WTC11 (cell line): ENCODE data around the gene KLF11. TPM values are rescaled to one million over a fixed set of nuclear protein-coding genes. Genes with fewer than 3 reads are reported as not detected.

Experiments used
- ATAC-seq: fragments of 200-7000 bp; cut with Tn5 transposase; 2 replicates; pipeline ENCODE4 v1.10.0; 2021; ENCODE audit warnings: mild to moderate bottlenecking, moderate library complexity
- CTCF ChIA-PET: fragments of 300-600 bp; sonication (Branson Sonifier 250); formaldehyde crosslinking; loops from one replicate; lab custom pipeline; 2021; ENCODE audit warnings: antibody characterized with exemption; lab: Charles Lee
- POLR2A ChIA-PET: fragments of 350-600 bp; sonication (Branson Sonifier 250); formaldehyde crosslinking; loops from one replicate; lab custom pipeline; 2021; ENCODE audit warnings: antibody characterized with exemption; lab: Charles Lee
- DNase-seq: peaks from one replicate; pipeline ENCODE4 v3.0.0; 2021; ENCODE audit warnings: low spot score
- H3K27ac Mint-ChIP-seq: 2 replicates; pipeline ENCODE4 v1.8.0; 2021; ENCODE audit warnings: mixed read lengths
- H3K27me3 Mint-ChIP-seq: 2 replicates; pipeline ENCODE4 v1.8.0; 2021; ENCODE audit warnings: low read depth, mild to moderate bottlenecking, moderate library complexity, mixed read lengths
- H3K36me3 Mint-ChIP-seq: 2 replicates; pipeline ENCODE4 v1.8.0; 2021; ENCODE audit warnings: mixed read lengths
- H3K4me1 Mint-ChIP-seq: 2 replicates; pipeline ENCODE4 v1.8.0; 2022; ENCODE audit warnings: mixed read lengths
- H3K4me3 Mint-ChIP-seq: 2 replicates; pipeline ENCODE4 v1.8.0; 2021; ENCODE audit warnings: mild to moderate bottlenecking, moderate library complexity, mixed read lengths
- H3K9me3 Mint-ChIP-seq: 2 replicates; pipeline ENCODE4 v1.8.0; 2021; ENCODE audit warnings: mixed read lengths
- ATF1 ChIP-seq: sonication (generic); formaldehyde crosslinking; IDR thresholded peaks from 2 replicates; pipeline ENCODE4 v1.8.1; 2023; ENCODE audit warnings: mild to moderate bottlenecking, moderate library complexity, missing genetic modification reagents
- CREM ChIP-seq: sonication (generic); formaldehyde crosslinking; IDR thresholded peaks from 2 replicates; pipeline ENCODE4 v1.8.1; 2022; ENCODE audit warnings: mild to moderate bottlenecking, missing genetic modification reagents, moderate library complexity
- EMX1 ChIP-seq: fragments of 250-450 bp; sonication (Bioruptor Pico); IDR thresholded peaks from 2 replicates; pipeline ENCODE4 v1.8.0; 2021; ENCODE audit warnings: mild to moderate bottlenecking
- ESRRA ChIP-seq: sonication (generic); formaldehyde crosslinking; IDR thresholded peaks from 2 replicates; pipeline ENCODE4 v1.8.1; 2022; ENCODE audit warnings: mild to moderate bottlenecking, missing genetic modification reagents, borderline replicate concordance
- GABPB1 ChIP-seq: sonication (generic); formaldehyde crosslinking; IDR thresholded peaks from 2 replicates; pipeline ENCODE4 v1.8.1; 2023; ENCODE audit warnings: mild to moderate bottlenecking, missing genetic modification reagents
- GRHL2 ChIP-seq: fragments of 250-450 bp; sonication (Bioruptor Pico); IDR thresholded peaks from 2 replicates; pipeline ENCODE4 v1.8.0; 2022; ENCODE audit warnings: mild to moderate bottlenecking, moderate library complexity; ENCODE audit not compliant: insufficient replicate concordance, severe bottlenecking
- HMGA2 ChIP-seq: fragments of 250-450 bp; sonication (Bioruptor Pico); IDR thresholded peaks from 2 replicates; pipeline ENCODE4 v1.4.0; 2021; ENCODE audit warnings: mild to moderate bottlenecking, moderate library complexity
- JAZF1 ChIP-seq: fragments of 250-450 bp; sonication (Bioruptor Pico); IDR thresholded peaks from 2 replicates; pipeline ENCODE4 v1.9.0; 2021; ENCODE audit warnings: moderate library complexity, mild to moderate bottlenecking, inconsistent platforms
- MXD4 ChIP-seq: fragments of 250-450 bp; sonication (Bioruptor Pico); IDR thresholded peaks from 2 replicates; pipeline ENCODE4 v1.8.0; 2021; ENCODE audit warnings: mild to moderate bottlenecking, moderate library complexity, borderline replicate concordance
- MYBL2 ChIP-seq: sonication (generic); formaldehyde crosslinking; IDR thresholded peaks from 2 replicates; pipeline ENCODE4 v1.8.1; 2023; ENCODE audit warnings: mild to moderate bottlenecking, moderate library complexity, missing genetic modification reagents
- NFE2L1 ChIP-seq: sonication (generic); formaldehyde crosslinking; IDR thresholded peaks from 2 replicates; pipeline ENCODE4 v1.8.1; 2023; ENCODE audit warnings: missing genetic modification reagents
- NR3C1 ChIP-seq: sonication (generic); formaldehyde crosslinking; conservative IDR thresholded peaks from 2 replicates; pipeline ENCODE4 v1.8.1; 2023; ENCODE audit warnings: low read depth, mild to moderate bottlenecking, missing genetic modification reagents
- OVOL2 ChIP-seq: fragments of 250-450 bp; sonication (Bioruptor Pico); IDR thresholded peaks from 2 replicates; pipeline ENCODE4 v1.9.0; 2021; ENCODE audit warnings: mild to moderate bottlenecking, borderline replicate concordance
- RORB ChIP-seq: fragments of 250-450 bp; sonication (Bioruptor Pico); IDR thresholded peaks from 2 replicates; pipeline ENCODE4 v1.9.0; 2021; ENCODE audit warnings: mild to moderate bottlenecking
- SMAD3 ChIP-seq: sonication (generic); formaldehyde crosslinking; IDR thresholded peaks from 2 replicates; pipeline ENCODE4 v1.8.0; 2022; ENCODE audit warnings: missing genetic modification reagents, mild to moderate bottlenecking, borderline replicate concordance
- SP1 ChIP-seq: sonication (generic); formaldehyde crosslinking; conservative IDR thresholded peaks from 2 replicates; pipeline ENCODE4 v1.8.1; 2022; ENCODE audit warnings: missing genetic modification reagents
- TEAD1 ChIP-seq: sonication (generic); formaldehyde crosslinking; IDR thresholded peaks from 2 replicates; pipeline ENCODE4 v1.8.0; 2022; ENCODE audit warnings: mild to moderate bottlenecking, missing genetic modification reagents
- ZNF232 ChIP-seq: sonication (generic); formaldehyde crosslinking; IDR thresholded peaks from 2 replicates; pipeline ENCODE4 v1.8.0; 2022; ENCODE audit warnings: mild to moderate bottlenecking, missing genetic modification reagents
- ZNF423 ChIP-seq: fragments of 250-450 bp; sonication (Bioruptor Pico); IDR thresholded peaks from 2 replicates; pipeline ENCODE4 v2.1.2; 2022; ENCODE audit warnings: mild to moderate bottlenecking, moderate library complexity
- ZSCAN18 ChIP-seq: fragments of 250-450 bp; sonication (Bioruptor Pico); IDR thresholded peaks from 2 replicates; pipeline ENCODE4 v2.1.2; 2022; ENCODE audit warnings: mild to moderate bottlenecking, moderate library complexity
- total RNA-seq: library from RNA; stranded (reverse); gene quantifications from 3 replicates; pipeline ENCODE4 v1.2.3, GENCODE V29; 2021
- TF ChIP-seq, protein P1 (sequence below): fragments of 200-600 bp; IDR thresholded peaks from 2 replicates; pipeline ENCODE4 v1.8.0; 2022; ENCODE audit warnings: antibody characterized with exemption
- TF ChIP-seq, protein P2 (sequence below): fragments of 250-450 bp; sonication (Bioruptor Pico); IDR thresholded peaks from 2 replicates; pipeline ENCODE4 v1.9.0; 2021; ENCODE audit warnings: mild to moderate bottlenecking, borderline replicate concordance

KLF11 gene
- total RNA-seq, 1 experiment from 2014 or later, result 8.8 TPM

DNA sequence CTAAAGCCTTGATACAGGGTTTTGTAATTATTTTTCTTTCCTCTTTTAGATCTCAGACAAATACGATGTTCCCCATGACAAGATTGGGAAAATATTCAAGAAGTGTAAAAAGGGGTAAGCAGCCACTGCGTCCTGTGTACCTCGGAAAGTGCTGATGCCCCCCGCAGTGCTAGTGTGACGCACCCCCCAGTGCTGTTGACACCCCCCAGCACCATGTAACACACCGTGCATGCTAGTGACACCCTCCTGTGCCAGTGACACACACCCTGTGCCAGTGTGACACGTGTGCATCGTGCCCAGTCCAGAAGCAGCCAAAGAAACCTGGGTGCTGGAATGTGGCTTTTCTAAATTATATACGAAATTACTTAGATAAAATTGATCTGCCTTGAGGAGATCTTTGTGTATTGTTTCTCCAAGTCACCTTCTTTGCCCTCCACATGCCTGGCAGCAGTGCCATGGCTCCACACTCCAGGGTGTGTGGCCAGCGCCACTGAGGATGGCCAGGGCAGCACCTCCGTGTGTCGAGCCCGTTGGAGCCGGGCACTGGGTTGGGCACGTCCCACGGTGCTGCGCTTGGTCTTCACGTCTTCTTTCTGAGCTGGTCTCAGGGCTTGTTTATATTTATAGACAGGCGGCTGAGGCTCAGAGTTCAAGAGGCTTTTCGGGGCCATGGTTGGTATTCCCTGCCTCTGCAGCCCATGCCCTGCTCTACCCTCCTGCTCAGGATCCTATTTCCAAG is 44.3 kb upstream of the KLF11 start (continued):
- TF ChIP-seq TEAD1, result no peak
- no peak for TF ChIP-seq EMX1 (CRISPR knock-in tag)
- no peak for TF ChIP-seq GABPB1 (CRISPR knock-in tag)
- TF ChIP-seq ZSCAN18 (CRISPR knock-in tag), result no peak
- TF ChIP-seq SMAD3 (CRISPR knock-in tag), result no peak
- no peak for TF ChIP-seq ATF1 (CRISPR knock-in tag)
- TF ChIP-seq MXD4, result no peak
- TF ChIP-seq, protein P1, sequence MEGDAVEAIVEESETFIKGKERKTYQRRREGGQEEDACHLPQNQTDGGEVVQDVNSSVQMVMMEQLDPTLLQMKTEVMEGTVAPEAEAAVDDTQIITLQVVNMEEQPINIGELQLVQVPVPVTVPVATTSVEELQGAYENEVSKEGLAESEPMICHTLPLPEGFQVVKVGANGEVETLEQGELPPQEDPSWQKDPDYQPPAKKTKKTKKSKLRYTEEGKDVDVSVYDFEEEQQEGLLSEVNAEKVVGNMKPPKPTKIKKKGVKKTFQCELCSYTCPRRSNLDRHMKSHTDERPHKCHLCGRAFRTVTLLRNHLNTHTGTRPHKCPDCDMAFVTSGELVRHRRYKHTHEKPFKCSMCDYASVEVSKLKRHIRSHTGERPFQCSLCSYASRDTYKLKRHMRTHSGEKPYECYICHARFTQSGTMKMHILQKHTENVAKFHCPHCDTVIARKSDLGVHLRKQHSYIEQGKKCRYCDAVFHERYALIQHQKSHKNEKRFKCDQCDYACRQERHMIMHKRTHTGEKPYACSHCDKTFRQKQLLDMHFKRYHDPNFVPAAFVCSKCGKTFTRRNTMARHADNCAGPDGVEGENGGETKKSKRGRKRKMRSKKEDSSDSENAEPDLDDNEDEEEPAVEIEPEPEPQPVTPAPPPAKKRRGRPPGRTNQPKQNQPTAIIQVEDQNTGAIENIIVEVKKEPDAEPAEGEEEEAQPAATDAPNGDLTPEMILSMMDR, result no peak
- TF ChIP-seq, protein P2, sequence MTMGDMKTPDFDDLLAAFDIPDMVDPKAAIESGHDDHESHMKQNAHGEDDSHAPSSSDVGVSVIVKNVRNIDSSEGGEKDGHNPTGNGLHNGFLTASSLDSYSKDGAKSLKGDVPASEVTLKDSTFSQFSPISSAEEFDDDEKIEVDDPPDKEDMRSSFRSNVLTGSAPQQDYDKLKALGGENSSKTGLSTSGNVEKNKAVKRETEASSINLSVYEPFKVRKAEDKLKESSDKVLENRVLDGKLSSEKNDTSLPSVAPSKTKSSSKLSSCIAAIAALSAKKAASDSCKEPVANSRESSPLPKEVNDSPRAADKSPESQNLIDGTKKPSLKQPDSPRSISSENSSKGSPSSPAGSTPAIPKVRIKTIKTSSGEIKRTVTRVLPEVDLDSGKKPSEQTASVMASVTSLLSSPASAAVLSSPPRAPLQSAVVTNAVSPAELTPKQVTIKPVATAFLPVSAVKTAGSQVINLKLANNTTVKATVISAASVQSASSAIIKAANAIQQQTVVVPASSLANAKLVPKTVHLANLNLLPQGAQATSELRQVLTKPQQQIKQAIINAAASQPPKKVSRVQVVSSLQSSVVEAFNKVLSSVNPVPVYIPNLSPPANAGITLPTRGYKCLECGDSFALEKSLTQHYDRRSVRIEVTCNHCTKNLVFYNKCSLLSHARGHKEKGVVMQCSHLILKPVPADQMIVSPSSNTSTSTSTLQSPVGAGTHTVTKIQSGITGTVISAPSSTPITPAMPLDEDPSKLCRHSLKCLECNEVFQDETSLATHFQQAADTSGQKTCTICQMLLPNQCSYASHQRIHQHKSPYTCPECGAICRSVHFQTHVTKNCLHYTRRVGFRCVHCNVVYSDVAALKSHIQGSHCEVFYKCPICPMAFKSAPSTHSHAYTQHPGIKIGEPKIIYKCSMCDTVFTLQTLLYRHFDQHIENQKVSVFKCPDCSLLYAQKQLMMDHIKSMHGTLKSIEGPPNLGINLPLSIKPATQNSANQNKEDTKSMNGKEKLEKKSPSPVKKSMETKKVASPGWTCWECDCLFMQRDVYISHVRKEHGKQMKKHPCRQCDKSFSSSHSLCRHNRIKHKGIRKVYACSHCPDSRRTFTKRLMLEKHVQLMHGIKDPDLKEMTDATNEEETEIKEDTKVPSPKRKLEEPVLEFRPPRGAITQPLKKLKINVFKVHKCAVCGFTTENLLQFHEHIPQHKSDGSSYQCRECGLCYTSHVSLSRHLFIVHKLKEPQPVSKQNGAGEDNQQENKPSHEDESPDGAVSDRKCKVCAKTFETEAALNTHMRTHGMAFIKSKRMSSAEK (CRISPR knock-in tag), result no peak

DNA sequence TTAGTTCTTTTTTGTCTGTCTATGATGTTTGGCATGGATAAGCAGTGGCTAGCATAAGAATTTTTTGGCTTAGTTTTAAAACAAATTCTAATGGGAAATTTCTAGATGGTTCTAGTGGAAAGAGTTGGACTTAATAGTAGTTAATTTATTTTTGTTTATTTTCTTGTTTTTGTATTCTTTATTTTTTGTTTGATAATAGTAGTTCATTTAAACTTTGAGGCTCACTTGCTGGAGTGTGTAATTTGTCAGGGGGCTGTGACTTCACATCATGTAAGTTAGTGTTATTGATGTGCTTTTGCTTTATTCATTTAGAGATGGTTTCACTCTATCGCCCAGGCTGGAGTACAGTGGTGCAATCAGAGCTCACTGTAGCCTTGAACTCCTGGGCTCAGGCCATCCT is 43.7 kb upstream of the KLF11 start:
- H3K4me1 Mint-ChIP-seq, result peaks cover 11% of the 10 kb centered on the region
- CTCF ChIA-PET, result no interaction called here

More for the DNA sequence above, 43.7 kb upstream of the KLF11 start:
- POLR2A ChIA-PET, result no interaction called here
- DNase-seq, result no peak
- TF ChIP-seq RORB (no peak), ZNF232 (no peak), ZSCAN18 (CRISPR knock-in tag) (no peak), HMGA2 (CRISPR knock-in tag) (no peak), NR3C1 (CRISPR knock-in tag) (no peak), NFE2L1 (CRISPR knock-in tag) (no peak), ZNF423 (no peak), CREM (no peak), MYBL2 (CRISPR knock-in tag) (no peak), GRHL2 (no peak), SP1 (CRISPR knock-in tag) (no peak), ESRRA (CRISPR knock-in tag) (no peak), ATF1 (CRISPR knock-in tag) (no peak), JAZF1 (CRISPR knock-in tag) (no peak), OVOL2 (CRISPR knock-in tag) (no peak)
- no peaks in the 10 kb centered on the region for H3K9me3 Mint-ChIP-seq
- no peak overlapping the region for H3K4me3 Mint-ChIP-seq
- H3K27me3 Mint-ChIP-seq, result no peaks in the 10 kb centered on the region
- no peak for ATAC-seq
- H3K36me3 Mint-ChIP-seq, result no peaks in the 10 kb centered on the region
- no peak overlapping the region for H3K27ac Mint-ChIP-seq
